MCF 10A (cell line): ENCODE measurements around the gene SOX6. TPM values are rescaled to one million over a fixed set of nuclear protein-coding genes. Genes with fewer than 3 reads are reported as not detected.
A peak's percentile ranks its signal among the peaks of the same experiment; 100 is the strongest.

Experiments
- BruUV-seq: library from RNA; stranded (reverse); fragments of 400-500 nt; replicated peaks from 2 replicates; lab custom pipeline; 2021; lab: Mats Ljungman, UMichigan
- CTCF ChIA-PET: fragments of 300-600 bp; sonication (Branson Sonifier 250); formaldehyde crosslinking; extraction: SDS; loops from one replicate; lab custom pipeline; 2021; ENCODE audit warnings: antibody characterized with exemption, inconsistent platforms; lab: Yijun Ruan, JAX
- POLR2A ChIA-PET: fragments of 300-600, 350-650 bp; sonication (Branson Sonifier 250); formaldehyde crosslinking; extraction: SDS; loops from one replicate; lab custom pipeline; 2020; ENCODE audit warnings: antibody characterized with exemption, inconsistent platforms; lab: Yijun Ruan, JAX
- DNase-seq: peaks from one replicate; pipeline ENCODE4 v3.0.0-alpha.2; 2018; ENCODE audit not compliant: unreplicated experiment
- H3K27ac Mint-ChIP-seq: one replicate; pipeline ENCODE4 v1.8.0; 2022; ENCODE audit warnings: mild to moderate bottlenecking, low read depth, mixed read lengths; ENCODE audit not compliant: unreplicated experiment
- H3K27me3 Mint-ChIP-seq: one replicate; pipeline ENCODE4 v1.8.0; 2022; ENCODE audit warnings: mixed read lengths; ENCODE audit not compliant: insufficient read depth, unreplicated experiment
- H3K36me3 Mint-ChIP-seq: one replicate; pipeline ENCODE4 v1.8.0; 2022; ENCODE audit warnings: mild to moderate bottlenecking, moderate library complexity, mixed read lengths; ENCODE audit not compliant: insufficient read depth, unreplicated experiment
- H3K4me1 Mint-ChIP-seq: one replicate; pipeline ENCODE4 v1.8.0; 2022; ENCODE audit warnings: mixed read lengths; ENCODE audit not compliant: insufficient read depth, unreplicated experiment
- H3K4me3 Mint-ChIP-seq: one replicate; pipeline ENCODE4 v1.8.0; 2022; ENCODE audit warnings: mild to moderate bottlenecking, moderate library complexity, mixed read lengths; ENCODE audit not compliant: unreplicated experiment
- H3K9me3 Mint-ChIP-seq: one replicate; pipeline ENCODE4 v1.8.0; 2022; ENCODE audit warnings: mixed read lengths; ENCODE audit not compliant: unreplicated experiment
- CTCF ChIP-seq: fragments of 200-600 bp; IDR thresholded peaks from one replicate; pipeline ENCODE4 v1.8.0; 2022; ENCODE audit warnings: antibody characterized with exemption, mild to moderate bottlenecking; ENCODE audit not compliant: unreplicated experiment
- intact Hi-C: fragments of 100-400 bp; cut with micrococcal nuclease; formaldehyde crosslinking; loops from 2 replicates; pipeline ENCODE4 v1.14.1; 2022
- total RNA-seq: library from RNA; stranded (reverse); gene quantifications from 2 replicates; pipeline ENCODE4 v1.2.3, GENCODE V29; 2022

The SOX6 gene
- total RNA-seq, 1 experiment from 2014 or later = 6.4 TPM

GRCh38 chr11:16037179-16037578, 319.2 kb downstream of the SOX6 start:
- Mint-ChIP-seq H3K27me3 (no peaks in the 10 kb centered on the region), H3K4me1 (no peaks in the 10 kb centered on the region), H3K27ac (no peak overlapping the region), H3K4me3 (no peak overlapping the region), H3K36me3 (no peaks in the 10 kb centered on the region), H3K9me3 (no peaks in the 10 kb centered on the region)
- TF ChIP-seq CTCF = no peak
- intact Hi-C loops = no loop called here
- BruUV-seq = no TSS peak
- ChIA-PET POLR2A (no interaction called here), CTCF (no interaction called here)
- DNase-seq = no peak

- POLR2A ChIA-PET = no interaction called here
- H3K27me3 Mint-ChIP-seq = no peaks in the 10 kb centered on the region
- CTCF ChIA-PET = interaction anchor here (0.6 kb wide), 1 partner anchor 197 kb away, joined by 4 read pairs; no protein-coding TSS in a partner anchor
Measured at GRCh38 chr11:16036218-16036617, 320.1 kb downstream of the SOX6 start.

GRCh38 chr11:16034074-16034473, 322.3 kb downstream of the SOX6 start:
- POLR2A ChIA-PET = interaction anchor here (0.7 kb wide), 1 partner anchor 65 kb away, joined by 3 read pairs; no protein-coding TSS in a partner anchor
- no peak for TF ChIP-seq CTCF
- no peak overlapping the region for H3K27ac Mint-ChIP-seq
- no peaks in the 10 kb centered on the region for H3K9me3 Mint-ChIP-seq
- CTCF ChIA-PET = no interaction called here
- intact Hi-C loops = no loop called here
- H3K27me3 Mint-ChIP-seq = no peaks in the 10 kb centered on the region
- peak; percentile 2 for DNase-seq
- no peaks in the 10 kb centered on the region for H3K4me1 Mint-ChIP-seq
- H3K4me3 Mint-ChIP-seq = no peak overlapping the region
- BruUV-seq = no TSS peak
- no peaks in the 10 kb centered on the region for H3K36me3 Mint-ChIP-seq

More at GRCh38 chr11:16036218-16036617, 320.1 kb downstream of the SOX6 start:
- Mint-ChIP-seq H3K9me3 (no peaks in the 10 kb centered on the region), H3K4me3 (no peak overlapping the region), H3K4me1 (no peaks in the 10 kb centered on the region), H3K36me3 (no peaks in the 10 kb centered on the region), H3K27ac (no peak overlapping the region)
- intact Hi-C loops = no loop called here
- no peak for TF ChIP-seq CTCF
- DNase-seq = no peak
- no TSS peak for BruUV-seq

- no peak for DNase-seq
- Mint-ChIP-seq H3K4me1 (no peaks in the 10 kb centered on the region), H3K27me3 (no peaks in the 10 kb centered on the region), H3K27ac (no peak overlapping the region), H3K36me3 (no peaks in the 10 kb centered on the region), H3K9me3 (no peaks in the 10 kb centered on the region), H3K4me3 (no peak overlapping the region)
- ChIA-PET CTCF (no interaction called here), POLR2A (interaction anchor here (0.6 kb wide), 1 partner anchor 84 kb away, joined by 3 read pairs; no protein-coding TSS in a partner anchor)
- BruUV-seq = no TSS peak
- intact Hi-C loops = no loop called here
- TF ChIP-seq CTCF = no peak
Measured at GRCh38 chr11:16032974-16033373, 323.4 kb downstream of the SOX6 start.
